Ramos (cell line): Measurements from ENCODE around the gene RNASE12.
"Not testable (repeated sequence)": the region's sequence is repeated elsewhere in the genome, so short reads cannot be mapped to it uniquely, and the experiment has no call there.

Experiments
- in situ Hi-C: fragments of 300-500 bp; cut with MboI; formaldehyde crosslinking; loops from one replicate; pipeline ENCODE4 v1.14.3; 2022; ENCODE audit warnings: low sequenced_read_pairs; ENCODE audit not compliant: unreplicated experiment

Gene RNASE12

GRCh38 chr14:20614038-20614840, 23.1 kb upstream of the RNASE12 start:
- in situ Hi-C loops: loop anchor here (5.0 kb wide), 2 partner anchors 68 to 287 kb away; partner anchors contain the start of gene RNASE4

- in situ Hi-C loops: loop anchor here (5.0 kb wide), 2 partner anchors 69 to 286 kb away; partner anchors contain the start of gene RNASE4
Observed at GRCh38 chr14:20613094-20614037, 22.2 kb upstream of the RNASE12 start.

DNA sequence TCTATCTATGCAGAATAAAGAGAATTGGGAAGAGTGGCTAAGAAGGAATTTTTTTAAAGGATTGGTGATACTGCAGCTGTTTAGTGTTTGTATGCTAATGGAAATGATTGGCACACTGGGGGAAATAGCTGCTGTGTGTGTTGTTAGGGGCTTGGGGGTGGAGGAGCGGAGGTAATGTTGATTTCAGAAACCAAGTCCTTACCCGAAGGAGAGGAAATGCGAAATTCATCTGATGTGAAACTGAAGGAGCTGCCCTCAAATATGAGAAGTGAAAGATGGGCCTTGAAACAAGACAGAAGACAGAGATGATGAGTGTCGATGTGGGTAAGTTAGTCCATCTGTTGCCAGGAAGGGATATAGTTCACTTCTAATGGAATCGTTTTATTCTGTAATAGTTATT, 21.2 kb upstream of the RNASE12 start:
- in situ Hi-C loops: loop anchor here (5.0 kb wide), 2 partner anchors 70 to 285 kb away; partner anchors contain the start of gene RNASE4

DNA sequence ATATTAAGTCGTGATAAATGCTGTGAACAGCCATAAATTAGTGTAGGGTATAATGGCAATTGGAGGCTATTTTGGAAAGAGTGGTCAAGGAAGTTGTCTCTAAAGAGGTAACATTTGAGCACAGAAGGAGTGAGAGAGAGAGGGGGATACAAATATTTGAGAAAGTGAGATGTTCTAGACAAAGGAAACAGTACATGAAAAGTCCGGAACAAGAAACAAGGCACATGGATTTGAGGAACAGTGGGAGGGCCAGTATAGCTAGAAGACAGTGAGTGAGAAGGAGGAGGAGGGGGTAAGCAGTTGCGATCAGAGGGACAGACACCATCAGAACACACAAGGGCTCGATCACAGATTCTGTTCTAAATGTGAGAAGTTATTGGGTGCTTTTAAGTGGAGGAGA, 20.1 kb upstream of the RNASE12 start:
- in situ Hi-C loops: loop anchor here (5.0 kb wide), 2 partner anchors 71 to 284 kb away; partner anchors contain the start of gene RNASE4

GRCh38 chr14:20610002-20610765, 19.0 kb upstream of the RNASE12 start:
- in situ Hi-C loops: loop anchor here (5.0 kb wide), 2 partner anchors 72 to 283 kb away; partner anchors contain the start of gene RNASE4

- in situ Hi-C loops: loop anchor here (5.0 kb wide), 2 partner anchors 73 to 282 kb away; partner anchors contain the start of gene RNASE4
Observed at GRCh38 chr14:20609215-20610001, 18.2 kb upstream of the RNASE12 start.

DNA sequence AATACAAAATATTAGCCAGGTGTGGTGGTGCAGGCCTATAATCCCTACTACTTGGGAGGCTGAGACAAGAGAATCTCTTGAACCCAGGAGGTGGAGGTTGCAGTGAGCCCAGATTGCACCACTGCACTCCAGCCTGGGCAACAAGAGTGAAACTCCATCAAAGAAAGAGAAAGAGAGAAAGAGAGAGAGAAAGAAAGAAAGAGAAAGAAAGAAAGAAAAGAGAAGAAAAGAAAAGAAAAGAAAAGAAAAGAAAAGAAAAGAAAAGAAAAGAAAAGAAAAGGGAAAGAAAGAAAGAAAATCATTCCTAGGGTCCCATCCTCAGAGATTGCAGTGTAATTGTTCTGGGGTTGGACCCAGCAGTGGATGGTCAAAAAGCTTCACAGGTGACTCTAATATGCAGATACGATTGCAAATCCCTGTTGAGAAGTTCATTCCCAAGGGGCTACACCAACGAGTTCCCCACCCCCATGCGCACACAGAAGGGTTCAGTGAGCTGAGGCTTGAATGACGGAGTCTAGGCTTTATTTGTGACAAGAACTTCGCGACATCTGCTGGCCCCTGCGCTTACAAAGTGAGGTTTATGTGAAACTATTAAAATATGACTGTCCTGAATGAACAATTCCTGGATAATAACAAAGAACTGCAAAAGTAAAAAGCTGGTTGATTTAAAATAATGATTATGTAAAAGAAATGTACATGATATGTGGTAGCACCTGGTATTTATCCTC, 17.4 kb upstream of the RNASE12 start:
- in situ Hi-C loops: no loop called here

GRCh38 chr14:20607617-20608016, 16.4 kb upstream of the RNASE12 start:
- in situ Hi-C loops: no loop called here

- in situ Hi-C loops: no loop called here
Observed at GRCh38 chr14:20606902-20607242, 15.7 kb upstream of the RNASE12 start.

DNA sequence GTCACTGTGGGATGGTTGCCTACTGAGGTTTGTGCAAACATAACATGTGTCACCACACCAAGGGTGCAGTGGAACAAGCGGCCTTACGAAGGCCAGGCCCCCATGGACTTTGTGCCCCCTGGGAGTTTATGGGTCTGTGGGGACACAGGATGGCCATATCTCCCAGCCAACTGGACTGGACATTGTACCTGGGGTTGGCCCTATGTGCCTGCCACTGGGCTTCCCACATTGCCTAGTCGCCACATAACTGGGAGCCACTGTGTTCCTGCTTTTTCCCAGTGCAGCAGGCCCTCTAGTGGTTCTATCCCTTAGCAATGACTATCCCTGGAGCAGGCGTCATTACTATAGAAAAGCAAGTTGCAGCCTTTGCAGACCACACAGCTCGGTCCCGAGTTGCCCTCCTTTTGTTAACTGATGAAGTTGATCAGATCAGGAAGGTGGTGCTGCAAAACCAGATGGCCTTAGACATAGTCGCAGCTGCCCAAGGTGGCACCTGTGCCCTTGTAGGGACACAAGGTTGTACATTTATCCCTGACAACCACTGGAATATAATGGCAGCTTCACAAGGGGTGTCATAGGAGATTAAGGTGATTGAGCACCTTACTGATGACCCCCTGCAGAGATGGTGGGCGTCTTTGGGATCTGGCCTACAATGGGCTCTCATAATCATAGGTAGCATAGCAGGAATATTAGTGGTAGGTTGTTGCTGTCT, 15.2 kb upstream of the RNASE12 start:
- in situ Hi-C loops: no loop called here

DNA sequence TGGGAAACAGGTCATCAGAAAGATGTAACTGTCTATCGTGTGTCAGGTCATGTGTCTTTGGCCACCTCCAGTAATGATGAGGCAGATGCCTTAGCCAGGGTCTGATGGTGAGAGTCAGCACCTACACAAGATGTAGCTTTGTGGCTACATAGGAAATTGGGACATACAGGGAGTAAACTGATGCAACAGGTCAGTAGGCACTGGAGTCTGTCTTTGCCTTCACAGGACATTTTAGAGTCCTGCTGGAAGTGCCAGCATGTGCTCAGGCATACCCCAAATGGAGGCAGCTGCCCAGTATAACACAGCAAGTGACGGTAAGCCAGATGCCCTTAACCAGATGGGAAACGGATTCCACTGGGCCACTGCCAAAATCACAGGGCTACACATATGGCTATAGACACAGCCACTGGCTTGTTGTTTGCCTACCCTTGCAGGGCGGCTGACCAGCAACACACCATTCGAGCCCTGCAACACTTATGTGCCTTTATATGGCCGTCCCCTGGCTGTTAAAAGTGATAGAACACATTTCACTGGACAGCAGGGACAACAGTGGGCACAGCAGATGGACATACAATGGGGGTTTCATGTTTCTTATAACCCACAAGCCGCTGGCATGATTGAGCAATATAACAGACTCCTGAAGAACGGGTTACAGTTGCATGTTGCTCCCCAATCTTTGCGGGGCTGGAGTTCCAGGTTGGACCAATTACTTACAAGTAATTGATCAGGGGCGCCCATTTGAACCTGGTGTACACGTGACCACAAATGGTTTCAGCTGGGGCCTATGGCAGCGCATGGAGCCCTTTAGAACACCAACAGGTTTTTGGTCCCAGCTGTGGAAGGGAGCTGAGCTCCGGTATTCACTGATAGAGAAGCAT, 12.9 kb upstream of the RNASE12 start:
- in situ Hi-C loops: no loop called here

GRCh38 chr14:20602583-20602982, 11.4 kb upstream of the RNASE12 start:
- in situ Hi-C loops: no loop called here

GRCh38 chr14:20601522-20601921, 10.3 kb upstream of the RNASE12 start:
- in situ Hi-C loops: no loop called here

DNA sequence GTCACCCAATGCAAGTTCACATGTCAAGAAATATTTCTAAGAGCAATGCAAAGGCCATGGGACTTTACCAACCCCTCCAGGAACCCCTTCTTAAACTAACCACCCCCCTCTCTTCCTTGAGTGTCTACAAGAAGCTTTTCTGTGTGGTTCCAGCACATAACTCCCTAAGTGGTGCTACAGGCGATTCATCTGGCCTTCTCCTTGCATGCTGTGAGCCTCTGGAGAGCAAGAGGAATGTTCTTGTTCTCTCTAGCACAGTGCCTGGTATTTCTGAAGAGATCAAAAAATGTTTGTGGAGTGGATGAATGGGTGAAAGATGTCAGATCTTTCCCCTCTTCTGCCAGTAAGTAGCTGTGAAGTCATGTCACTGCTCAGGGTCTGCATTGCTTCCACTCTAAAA, 5.9 kb upstream of the RNASE12 start:
- in situ Hi-C loops: no loop called here

DNA sequence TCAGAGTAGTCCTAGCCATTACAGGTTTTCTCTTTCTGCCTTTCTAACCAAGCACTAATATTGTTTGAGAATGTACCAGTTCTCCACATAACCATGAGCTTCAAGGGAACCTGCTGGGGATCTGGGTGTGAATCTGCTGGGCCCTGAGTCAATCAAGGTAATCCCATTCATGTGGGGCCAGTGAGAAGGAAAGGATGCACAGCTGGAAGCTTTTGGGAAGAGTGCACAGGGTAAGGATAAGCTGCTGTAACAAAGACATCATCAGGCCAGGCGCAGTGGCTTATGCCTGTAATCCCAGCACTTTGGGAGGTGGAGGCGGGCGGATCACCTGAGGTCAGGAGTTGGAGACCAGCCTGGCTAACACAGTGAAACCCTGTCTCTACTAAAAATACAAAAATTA, 4.5 kb upstream of the RNASE12 start:
- in situ Hi-C loops: not testable (repeated sequence)

- in situ Hi-C loops: no loop called here
Observed at GRCh38 chr14:20592574-20592973, 1.4 kb upstream of the RNASE12 start.

DNA sequence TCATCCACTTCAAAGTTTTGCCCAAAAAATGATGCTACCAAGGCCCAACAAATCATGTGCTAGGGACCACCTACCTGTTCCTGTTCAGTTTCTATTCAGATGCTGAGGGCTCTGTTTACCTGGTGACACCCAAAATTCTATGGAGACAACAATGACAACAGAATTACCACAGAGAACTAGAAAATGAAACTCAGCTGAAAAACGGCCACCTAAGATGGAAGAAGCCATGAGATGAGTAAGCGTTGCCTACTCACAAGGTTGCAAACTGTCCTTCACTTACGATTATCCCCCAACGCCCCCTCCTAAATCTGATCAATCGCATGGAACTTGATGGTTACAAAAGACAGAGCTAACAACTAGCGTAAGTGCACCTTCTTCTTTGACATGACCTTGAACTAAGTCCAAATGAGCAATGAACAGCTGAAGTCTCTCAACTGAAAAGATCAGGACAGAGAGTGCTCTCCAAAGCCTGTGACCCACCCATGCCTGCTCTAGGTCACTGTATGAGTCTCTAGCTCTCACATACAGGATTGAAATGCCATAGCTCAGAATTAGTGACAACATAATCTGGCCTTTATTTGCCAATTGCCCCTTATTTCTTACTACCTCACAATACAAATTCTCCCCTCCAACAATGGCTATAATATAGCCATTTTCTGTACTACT, 3.6 kb downstream of the RNASE12 start, which contains the start of gene RNASE11:
Gene RNASE11, minus strand, starts transcription at position 513 of the 666 bp plus-strand sequence.
- in situ Hi-C loops: no loop called here
